ENCODE results near the gene GRK6.

The GRK6 gene

GRCh38 chr5:177434942-177435738 is 8.7 kb downstream of the GRK6 start:
- no peaks in the 10 kb centered on the region for H3K9me3 Mint-ChIP-seq
- H3K27ac Mint-ChIP-seq, result no peak overlapping the region
- no peak overlapping the region for H3K4me3 Mint-ChIP-seq
- no peaks in the 10 kb centered on the region for H3K4me1 Mint-ChIP-seq
- no peaks in the 10 kb centered on the region for H3K27me3 Mint-ChIP-seq (ENCODE audit: low read depth)
- peaks cover 47% of the 10 kb centered on the region for H3K36me3 Mint-ChIP-seq (ENCODE audit: low read depth)
- TF ChIP-seq CTCF (IDR thresholded peaks at IDR 0.05; ENCODE audit: unreplicated experiment in 3 of 3), result no peak

- Mint-ChIP-seq H3K27me3 (ENCODE audit: low read depth) (no peaks in the 10 kb centered on the region), H3K36me3 (ENCODE audit: low read depth) (peaks cover 43% of the 10 kb centered on the region), H3K9me3 (no peaks in the 10 kb centered on the region), H3K27ac (no peak overlapping the region), H3K4me1 (no peaks in the 10 kb centered on the region), H3K4me3 (no peak overlapping the region)
- no peak for TF ChIP-seq CTCF (IDR thresholded peaks at IDR 0.05; ENCODE audit: unreplicated experiment in 3 of 3)
Measured at GRCh38 chr5:177435847-177436536, 9.5 kb downstream of the GRK6 start.

- H3K4me1 Mint-ChIP-seq, result no peaks in the 10 kb centered on the region
Measured at GRCh38 chr5:177437623-177438022, 11.1 kb downstream of the GRK6 start.

DNA sequence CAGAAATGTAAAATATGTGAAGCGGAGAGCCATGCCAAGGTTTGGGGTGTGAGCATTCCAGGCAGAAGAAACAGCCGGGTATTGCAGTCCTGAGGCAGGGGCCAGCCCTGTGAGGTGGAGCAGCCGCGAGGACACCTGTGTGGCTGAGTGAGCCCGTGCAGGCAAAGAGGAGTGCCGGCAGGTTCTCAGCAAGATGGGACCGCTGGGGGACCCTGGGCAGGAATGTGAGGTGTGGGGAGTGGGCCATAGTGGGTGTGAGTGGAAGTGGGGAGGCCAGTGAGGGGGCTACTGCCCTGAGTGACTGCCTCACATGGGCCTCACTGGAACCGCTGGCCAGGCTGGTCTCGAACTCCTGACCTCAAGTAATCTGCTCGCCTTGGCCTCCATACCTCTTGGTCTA is 12.0 kb downstream of the GRK6 start:
- H3K36me3 Mint-ChIP-seq (ENCODE audit: low read depth), result peaks cover 41% of the 10 kb centered on the region
- H3K9me3 Mint-ChIP-seq, result no peaks in the 10 kb centered on the region
- no peak overlapping the region for H3K27ac Mint-ChIP-seq
- TF ChIP-seq CTCF (IDR thresholded peaks at IDR 0.05; ENCODE audit: unreplicated experiment in 3 of 3), result no peak
- H3K27me3 Mint-ChIP-seq (ENCODE audit: low read depth), result no peaks in the 10 kb centered on the region
- H3K4me1 Mint-ChIP-seq, result no peaks in the 10 kb centered on the region
- H3K4me3 Mint-ChIP-seq, result no peak overlapping the region

More at GRCh38 chr5:177437623-177438022, 11.1 kb downstream of the GRK6 start:
- Mint-ChIP-seq H3K9me3 (no peaks in the 10 kb centered on the region), H3K27me3 (ENCODE audit: low read depth) (no peaks in the 10 kb centered on the region), H3K27ac (no peak overlapping the region), H3K4me3 (no peak overlapping the region), H3K36me3 (ENCODE audit: low read depth) (peaks cover 43% of the 10 kb centered on the region)
- TF ChIP-seq CTCF (IDR thresholded peaks at IDR 0.05; ENCODE audit: unreplicated experiment in 3 of 3), result no peak

- peaks cover under 1% of the 10 kb centered on the region for H3K27me3 Mint-ChIP-seq (ENCODE audit: low read depth)
- no peaks in the 10 kb centered on the region for H3K9me3 Mint-ChIP-seq
- no peak for TF ChIP-seq CTCF (IDR thresholded peaks at IDR 0.05; ENCODE audit: unreplicated experiment in 3 of 3)
- peaks cover under 1% of the 10 kb centered on the region for H3K4me1 Mint-ChIP-seq
- peaks cover 40% of the 10 kb centered on the region for H3K36me3 Mint-ChIP-seq (ENCODE audit: low read depth)
- H3K27ac Mint-ChIP-seq, result no peak overlapping the region
- no peak overlapping the region for H3K4me3 Mint-ChIP-seq
Measured at GRCh38 chr5:177439518-177440053, 13.1 kb downstream of the GRK6 start.

Measured in nephron (organoid).